Breast epithelium (tissue), 3 donors: ENCODE data around the gene SLC7A5.

ENCODE experiments used
- POLR2A ChIP-seq: fragments of 450-650 bp; IDR thresholded peaks from one replicate; pipeline ENCODE4 v1.6.1; 2016; ENCODE audit warnings: antibody characterized with exemption, mild to moderate bottlenecking, moderate library complexity
- POLR2AphosphoS5 ChIP-seq, 3 donors: sonication (generic); formaldehyde crosslinking; IDR thresholded peaks; one replicate each; pipeline ENCODE4 v1.6.1; 2017; ENCODE audit warnings: antibody characterized with exemption in 3 of 3
- TF ChIP-seq, protein P1 (sequence below), 3 donors: fragments of 450-650 bp; IDR thresholded peaks; one replicate each; pipeline ENCODE4 v1.5.1; 2016 to 2017; ENCODE audit warnings: antibody characterized with exemption in 3 of 3, mild to moderate bottlenecking in 3 of 3, moderate library complexity in 3 of 3

GRCh38 chr16:87838643-87839541 is 30.4 kb downstream of the SLC7A5 start:
- TF ChIP-seq, protein P1, sequence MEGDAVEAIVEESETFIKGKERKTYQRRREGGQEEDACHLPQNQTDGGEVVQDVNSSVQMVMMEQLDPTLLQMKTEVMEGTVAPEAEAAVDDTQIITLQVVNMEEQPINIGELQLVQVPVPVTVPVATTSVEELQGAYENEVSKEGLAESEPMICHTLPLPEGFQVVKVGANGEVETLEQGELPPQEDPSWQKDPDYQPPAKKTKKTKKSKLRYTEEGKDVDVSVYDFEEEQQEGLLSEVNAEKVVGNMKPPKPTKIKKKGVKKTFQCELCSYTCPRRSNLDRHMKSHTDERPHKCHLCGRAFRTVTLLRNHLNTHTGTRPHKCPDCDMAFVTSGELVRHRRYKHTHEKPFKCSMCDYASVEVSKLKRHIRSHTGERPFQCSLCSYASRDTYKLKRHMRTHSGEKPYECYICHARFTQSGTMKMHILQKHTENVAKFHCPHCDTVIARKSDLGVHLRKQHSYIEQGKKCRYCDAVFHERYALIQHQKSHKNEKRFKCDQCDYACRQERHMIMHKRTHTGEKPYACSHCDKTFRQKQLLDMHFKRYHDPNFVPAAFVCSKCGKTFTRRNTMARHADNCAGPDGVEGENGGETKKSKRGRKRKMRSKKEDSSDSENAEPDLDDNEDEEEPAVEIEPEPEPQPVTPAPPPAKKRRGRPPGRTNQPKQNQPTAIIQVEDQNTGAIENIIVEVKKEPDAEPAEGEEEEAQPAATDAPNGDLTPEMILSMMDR (IDR thresholded peaks at IDR 0.05): no peak
- TF ChIP-seq POLR2A (no peak), POLR2AphosphoS5 (IDR thresholded peaks at IDR 0.05) (no peak)
